SU-DHL-6 (cell line): ENCODE measurements around the gene KASH5.

Experiments
- H2AFZ ChIP-seq: fragments of 200-600 bp; sonication (generic); 2 replicates; pipeline ENCODE4 v1.6.1; 2014; ENCODE audit warnings: low read depth, mild to moderate bottlenecking, moderate library complexity, mixed read lengths, antibody characterized with exemption, low read length; ENCODE audit not compliant: severe bottlenecking
- H3F3A ChIP-seq: fragments of 200-600 bp; shearing (Covaris generic); 2 replicates; pipeline ENCODE4 v1.6.0; 2016; ENCODE audit warnings: antibody characterized with exemption, mild to moderate bottlenecking; ENCODE audit not compliant: insufficient read depth
- H3K27ac ChIP-seq: fragments of 200-600 bp; sonication (generic); 2 replicates; pipeline ENCODE4 v1.5.1; 2016; ENCODE audit warnings: low read depth, mild to moderate bottlenecking, low read length, moderate library complexity, mixed read lengths
- H3K27me3 ChIP-seq: fragments of 200-600 bp; sonication (generic), shearing (Covaris generic); 2 replicates; pipeline ENCODE4 v1.6.0; 2014; ENCODE audit warnings: mild to moderate bottlenecking, low read length
- H3K36me3 ChIP-seq: fragments of 200-600 bp; sonication (generic); 2 replicates; pipeline ENCODE4 v1.6.1; 2014; ENCODE audit warnings: mild to moderate bottlenecking, low read length, mixed read lengths
- H3K4me2 ChIP-seq: fragments of 300-600, 200-600 bp; shearing (Covaris generic), sonication (generic); 2 replicates; pipeline ENCODE4 v1.6.0; 2014; ENCODE audit warnings: low read length, low read depth, mild to moderate bottlenecking; ENCODE audit not compliant: poor library complexity, severe bottlenecking
- H3K4me3 ChIP-seq: fragments of 200-600 bp; sonication (generic); 2 replicates; pipeline ENCODE4 v1.5.1; 2014; ENCODE audit warnings: antibody characterized with exemption, low read length, mild to moderate bottlenecking, mixed read lengths; ENCODE audit not compliant: insufficient read depth, poor library complexity, severe bottlenecking
- H3K79me2 ChIP-seq: fragments of 200-600 bp; sonication (generic); 2 replicates; pipeline ENCODE4 v1.6.1; 2014; ENCODE audit warnings: mild to moderate bottlenecking, low read length, moderate library complexity; ENCODE audit not compliant: insufficient read depth
- H3K9ac ChIP-seq: fragments of 200-600 bp; sonication (generic); 2 replicates; pipeline ENCODE4 v1.7.0; 2014; ENCODE audit warnings: mild to moderate bottlenecking, low read length
- H3K9me2 ChIP-seq: fragments of 200-600 bp; sonication (generic); replicated peaks from 2 replicates; pipeline ENCODE4 v1.6.1; 2014; ENCODE audit warnings: low read length; ENCODE audit not compliant: insufficient read depth
- H3K9me3 ChIP-seq: fragments of 200-600 bp; sonication (generic); 2 replicates; pipeline ENCODE4 v1.6.1; 2014; ENCODE audit warnings: low read length, mixed read lengths; ENCODE audit not compliant: insufficient read depth
- H4K20me1 ChIP-seq: fragments of 200-600 bp; sonication (generic); 2 replicates; pipeline ENCODE4 v1.6.1; 2014; ENCODE audit warnings: low read depth, mild to moderate bottlenecking, antibody characterized with exemption, low read length, moderate library complexity, mixed read lengths
- CTCF ChIP-seq: fragments of 200-600 bp; sonication (generic); IDR thresholded peaks from one replicate; pipeline ENCODE4 v1.5.1; 2017; ENCODE audit warnings: antibody characterized with exemption, mild to moderate bottlenecking, low read length, moderate library complexity; ENCODE audit not compliant: insufficient read depth, poor library complexity, severe bottlenecking
- EZH2phosphoT487 ChIP-seq: fragments of 200-600 bp; sonication (generic), shearing (Covaris generic); conservative IDR thresholded peaks from 2 replicates; pipeline ENCODE4 v1.6.1; 2018; ENCODE audit warnings: mild to moderate bottlenecking, antibody characterized with exemption, low read length, moderate library complexity, mixed read lengths

KASH5 gene

GRCh38 chr19:49408816-49409440 is 20.9 kb downstream of the KASH5 start:
- Histone ChIP-seq H3K9ac (no peak overlapping the region), H3F3A (no peaks in the 10 kb centered on the region), H4K20me1 (no peaks in the 10 kb centered on the region), H3K27me3 (no peaks in the 10 kb centered on the region), H3K9me3 (no peaks in the 10 kb centered on the region), H3K4me3 (no peak overlapping the region), H3K79me2 (no peaks in the 10 kb centered on the region), H3K9me2 (no peaks in the 10 kb centered on the region), H2AFZ (no peak overlapping the region), H3K36me3 (no peaks in the 10 kb centered on the region), H3K27ac (no peak overlapping the region), H3K4me2 (peak overlapping the region; percentile 24)
- TF ChIP-seq EZH2phosphoT487 (no peak), CTCF (no peak)

- H3K27me3 ChIP-seq: no peaks in the 10 kb centered on the region
- no peaks in the 10 kb centered on the region for H3K36me3 ChIP-seq
- H2AFZ ChIP-seq: no peak overlapping the region
Observed at GRCh38 chr19:49409441-49410029, 21.5 kb downstream of the KASH5 start.

GRCh38 chr19:49411681-49412326 is 23.8 kb downstream of the KASH5 start:
- no peak overlapping the region for H3K4me2 ChIP-seq
- no peak overlapping the region for H2AFZ ChIP-seq
- H3K4me3 ChIP-seq: no peak overlapping the region
- TF ChIP-seq CTCF (no peak), EZH2phosphoT487 (no peak)
- no peaks in the 10 kb centered on the region for H4K20me1 ChIP-seq
- H3K9ac ChIP-seq: no peak overlapping the region
- H3K9me2 ChIP-seq: no peaks in the 10 kb centered on the region
- no peaks in the 10 kb centered on the region for H3F3A ChIP-seq
- no peaks in the 10 kb centered on the region for H3K79me2 ChIP-seq
- no peak overlapping the region for H3K27ac ChIP-seq
- H3K36me3 ChIP-seq: no peaks in the 10 kb centered on the region
- no peaks in the 10 kb centered on the region for H3K9me3 ChIP-seq
- H3K27me3 ChIP-seq: no peaks in the 10 kb centered on the region

More at GRCh38 chr19:49409441-49410029, 21.5 kb downstream of the KASH5 start:
- Histone ChIP-seq H3K4me3 (no peak overlapping the region), H3K27ac (no peak overlapping the region), H3K9ac (no peak overlapping the region), H3K9me2 (no peaks in the 10 kb centered on the region), H3K4me2 (peak overlapping the region; percentile 24), H4K20me1 (no peaks in the 10 kb centered on the region), H3K9me3 (no peaks in the 10 kb centered on the region), H3F3A (no peaks in the 10 kb centered on the region), H3K79me2 (no peaks in the 10 kb centered on the region)
- TF ChIP-seq EZH2phosphoT487 (no peak), CTCF (no peak)
